Activated CD4-positive, alpha-beta memory T cell treated with anti-CD3 and anti-CD28 coated beads for 36 hours (primary cell): ENCODE measurements around the gene RTP2. TPM values are rescaled to one million over a fixed set of nuclear protein-coding genes. Genes with fewer than 3 reads are reported as not detected.

Experiments
- CTCF ChIA-PET: fragments of 350-600 bp; sonication (Branson Sonifier 250); formaldehyde crosslinking; loops from one replicate; lab custom pipeline; 2021; ENCODE audit warnings: antibody characterized with exemption, inconsistent platforms; lab: Charles Lee
- POLR2A ChIA-PET: fragments of 350-600 bp; sonication (Branson Sonifier 250); formaldehyde crosslinking; loops from one replicate; lab custom pipeline; 2021; ENCODE audit warnings: antibody characterized with exemption; lab: Charles Lee
- DNase-seq: peaks from one replicate; pipeline ENCODE4 v3.0.0-alpha.2; 2020
- H3K27ac Mint-ChIP-seq: one replicate; pipeline ENCODE4 v1.8.0; 2021; ENCODE audit warnings: mixed read lengths
- H3K27me3 Mint-ChIP-seq: one replicate; pipeline ENCODE4 v1.8.0; 2021; ENCODE audit warnings: mixed read lengths
- H3K36me3 Mint-ChIP-seq: one replicate; pipeline ENCODE4 v1.8.0; 2021; ENCODE audit warnings: mixed read lengths
- H3K4me1 Mint-ChIP-seq: one replicate; pipeline ENCODE4 v1.8.0; 2021; ENCODE audit warnings: low read depth, mixed read lengths
- H3K4me3 Mint-ChIP-seq: one replicate; pipeline ENCODE4 v1.8.0; 2021; ENCODE audit warnings: mild to moderate bottlenecking, mixed read lengths
- H3K9me3 Mint-ChIP-seq: one replicate; pipeline ENCODE4 v1.8.0; 2021; ENCODE audit warnings: mixed read lengths
- intact Hi-C: fragments of 100-400 bp; cut with micrococcal nuclease; formaldehyde crosslinking; loops from one replicate; pipeline ENCODE4 v1.15.1; 2023
- total RNA-seq, 2 experiments: library from RNA; stranded (reverse); gene quantifications; one replicate each; pipeline ENCODE4 v1.2.3, GENCODE V29; 2021

The RTP2 gene, protein sequence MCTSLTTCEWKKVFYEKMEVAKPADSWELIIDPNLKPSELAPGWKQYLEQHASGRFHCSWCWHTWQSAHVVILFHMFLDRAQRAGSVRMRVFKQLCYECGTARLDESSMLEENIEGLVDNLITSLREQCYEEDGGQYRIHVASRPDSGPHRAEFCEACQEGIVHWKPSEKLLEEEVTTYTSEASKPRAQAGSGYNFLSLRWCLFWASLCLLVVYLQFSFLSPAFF
- total RNA-seq: not detected

DNA sequence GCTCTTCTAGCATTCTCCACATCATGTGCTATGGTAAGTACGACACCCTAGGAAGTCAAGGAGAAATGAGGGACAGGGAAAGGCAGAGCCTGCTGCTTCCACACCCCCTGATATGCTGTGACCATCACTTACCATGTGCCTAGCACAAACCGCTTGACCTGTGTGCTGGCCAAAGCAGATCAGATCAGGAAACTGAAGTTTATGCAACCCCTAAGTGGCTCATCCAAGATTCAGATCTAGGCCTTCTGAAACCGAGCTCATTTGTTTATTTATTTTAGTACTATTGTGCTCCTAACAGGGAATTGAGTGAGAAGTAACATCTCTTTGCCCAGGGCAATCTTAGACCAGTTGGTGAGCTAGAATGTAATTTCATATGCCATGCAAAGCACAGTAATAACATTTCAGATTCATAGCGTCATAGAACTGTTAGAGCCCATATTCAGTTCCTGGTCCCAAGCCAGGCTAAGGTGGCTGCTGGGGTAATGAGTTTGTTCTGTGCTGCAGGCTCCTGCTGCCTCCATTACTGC lies at the start of gene RTP2:
Gene RTP2, minus strand, starts transcription at position 51 of the 527 bp plus-strand sequence. CDS start 429 bp downstream, outside the sequence.
- H3K27ac Mint-ChIP-seq: no peak within 1 kb of the TSS
- H3K4me1 Mint-ChIP-seq: no peaks in the 10 kb centered on the region
- POLR2A ChIA-PET: no interaction called here
- CTCF ChIA-PET: interaction anchor here (1.0 to 7.1 kb wide), 4 partner anchors 13 to 384 kb away, joined by 3 to 40 read pairs (median 12); no protein-coding TSS in a partner anchor
- intact Hi-C loops: no loop called here
- H3K36me3 Mint-ChIP-seq: no peaks in the 10 kb centered on the region
- H3K27me3 Mint-ChIP-seq: no peaks in the 10 kb centered on the region
- DNase-seq: no peak
- H3K4me3 Mint-ChIP-seq: no peak within 1 kb of the TSS
- no peaks in the 10 kb centered on the region for H3K9me3 Mint-ChIP-seq

DNA sequence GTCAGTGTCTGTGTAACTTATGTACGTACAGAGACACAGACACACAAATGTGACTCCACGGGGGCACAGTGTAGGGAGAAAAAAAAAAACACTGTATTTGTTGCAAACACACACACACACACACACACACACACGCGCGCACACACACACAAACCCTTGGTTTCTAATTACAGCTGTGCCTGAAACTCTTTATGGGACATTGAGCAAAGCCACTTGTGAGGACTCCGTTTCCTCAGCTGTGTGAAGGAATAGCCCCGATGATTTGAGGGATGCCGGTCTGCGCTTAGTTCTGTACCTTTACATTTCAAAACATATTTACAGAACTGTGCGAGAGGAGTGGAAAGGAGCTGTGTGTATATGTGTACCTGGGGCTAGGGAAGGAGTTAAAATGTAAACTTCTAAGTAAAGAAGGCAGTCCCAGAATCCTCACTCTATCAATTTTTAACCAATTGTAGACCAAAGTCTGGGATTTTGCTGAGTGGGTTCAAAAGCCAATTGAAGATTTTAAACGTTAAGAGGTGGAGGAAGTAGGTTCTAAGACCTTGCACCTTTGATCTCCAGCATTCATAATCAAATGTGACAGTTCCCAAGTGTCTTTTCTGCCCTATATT lies 48.3 kb upstream of the RTP2 start:
- ChIA-PET POLR2A (interaction anchor here (0.6 kb wide), 1 partner anchor 534 kb away, joined by 3 read pairs; no protein-coding TSS in a partner anchor), CTCF (interaction anchor here (0.8 to 1.7 kb wide), 2 partner anchors 10 to 16 kb away, joined by 3 to 7 read pairs; no protein-coding TSS in a partner anchor)
- intact Hi-C loops: no loop called here
- H3K27ac Mint-ChIP-seq: no peak overlapping the region
- H3K36me3 Mint-ChIP-seq: no peaks in the 10 kb centered on the region
- no peak for DNase-seq
- no peaks in the 10 kb centered on the region for H3K9me3 Mint-ChIP-seq
- H3K4me3 Mint-ChIP-seq: no peak overlapping the region
- H3K4me1 Mint-ChIP-seq: peaks cover 46% of the 10 kb centered on the region
- no peaks in the 10 kb centered on the region for H3K27me3 Mint-ChIP-seq

DNA sequence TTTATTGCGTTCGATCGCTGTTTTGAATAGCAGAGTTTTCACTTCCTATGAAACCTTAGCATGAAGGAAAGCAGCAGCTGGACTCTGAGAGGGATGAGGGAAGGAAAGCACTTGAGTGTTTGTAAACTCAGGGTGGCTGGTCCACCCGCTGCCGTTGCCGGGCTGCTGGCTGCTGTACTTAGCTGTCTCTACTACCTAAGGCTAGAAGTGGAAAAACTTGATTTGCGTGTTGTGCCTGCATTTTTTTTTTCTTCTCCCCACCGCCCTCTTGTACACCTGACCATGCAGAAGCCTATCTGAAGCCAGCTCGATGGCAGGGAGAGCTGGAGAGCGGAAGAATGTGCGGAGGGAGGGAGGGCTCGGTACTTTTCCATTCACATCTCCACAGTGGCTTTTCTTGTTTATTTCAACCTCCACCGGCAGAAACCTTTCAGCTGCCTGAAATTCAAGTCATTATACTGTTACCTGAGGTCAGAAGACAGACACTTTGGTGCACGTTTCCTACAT lies 47.7 kb upstream of the RTP2 start:
- intact Hi-C loops: no loop called here
- DNase-seq: no peak
- CTCF ChIA-PET: interaction anchor here (0.8 to 1.7 kb wide), 2 partner anchors 10 to 16 kb away, joined by 3 to 7 read pairs; no protein-coding TSS in a partner anchor
- POLR2A ChIA-PET: interaction anchor here (0.6 to 1.3 kb wide), 2 partner anchors 19 to 534 kb away, joined by 3 read pairs; no protein-coding TSS in a partner anchor
- Mint-ChIP-seq H3K4me3 (no peak overlapping the region), H3K4me1 (peaks cover 46% of the 10 kb centered on the region), H3K9me3 (no peaks in the 10 kb centered on the region), H3K27ac (no peak overlapping the region), H3K27me3 (no peaks in the 10 kb centered on the region), H3K36me3 (no peaks in the 10 kb centered on the region)

GRCh38 chr3:187748050-187748481 lies 45.7 kb upstream of the RTP2 start:
- peak; percentile 95 for DNase-seq
- H3K27ac Mint-ChIP-seq: peak overlapping the region; percentile 99
- ChIA-PET CTCF (interaction anchor here (0.6 to 3.4 kb wide), 43 partner anchors 9 to 1377 kb away, joined by 3 to 32 read pairs (median 4); no protein-coding TSS in a partner anchor), POLR2A (interaction anchor here (1.2 to 6.5 kb wide), 8 partner anchors 12 to 551 kb away, joined by 4 to 102 read pairs (median 10); no protein-coding TSS in a partner anchor)
- H3K4me3 Mint-ChIP-seq: peak overlapping the region; percentile 90
- no peaks in the 10 kb centered on the region for H3K27me3 Mint-ChIP-seq
- peaks cover 16% of the 10 kb centered on the region for H3K36me3 Mint-ChIP-seq
- peaks cover 46% of the 10 kb centered on the region for H3K4me1 Mint-ChIP-seq
- H3K9me3 Mint-ChIP-seq: no peaks in the 10 kb centered on the region
- intact Hi-C loops: loop anchor here (1.0 to 10.0 kb wide), 7 partner anchors 29 to 1577 kb away; no protein-coding TSS in a partner anchor

DNA sequence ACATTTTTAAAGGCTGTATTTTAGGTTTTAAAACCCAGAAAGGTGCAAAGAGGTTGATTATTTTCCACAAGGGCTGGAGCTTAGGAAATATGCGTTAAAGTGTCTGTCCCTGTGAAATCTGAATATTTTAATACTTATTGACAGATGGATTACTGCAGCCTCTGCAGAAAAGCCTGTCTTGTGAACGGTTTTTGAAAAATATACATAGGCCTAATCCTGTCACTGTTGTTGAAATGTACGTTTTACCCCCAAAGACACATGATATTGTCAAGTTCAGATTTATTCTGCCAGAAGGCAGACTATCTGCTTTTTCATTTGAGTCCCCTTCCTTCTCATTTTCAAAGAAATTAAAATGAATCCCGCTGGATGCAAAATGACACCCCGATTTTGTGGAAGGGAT lies 45.1 kb upstream of the RTP2 start:
- ChIA-PET CTCF (interaction anchor here (0.6 to 3.4 kb wide), 51 partner anchors 9 to 1377 kb away, joined by 3 to 32 read pairs (median 4); no protein-coding TSS in a partner anchor), POLR2A (interaction anchor here (0.6 to 6.5 kb wide), 16 partner anchors 12 to 551 kb away, joined by 3 to 102 read pairs (median 6); partner anchors contain the start of gene LPP)
- DNase-seq: no peak
- H3K9me3 Mint-ChIP-seq: no peaks in the 10 kb centered on the region
- peaks cover 19% of the 10 kb centered on the region for H3K36me3 Mint-ChIP-seq
- intact Hi-C loops: loop anchor here (1.0 to 10.0 kb wide), 3 partner anchors 23 to 1577 kb away; no protein-coding TSS in a partner anchor
- peak overlapping the region; percentile 99 for H3K27ac Mint-ChIP-seq
- no peaks in the 10 kb centered on the region for H3K27me3 Mint-ChIP-seq
- peaks cover 48% of the 10 kb centered on the region for H3K4me1 Mint-ChIP-seq
- H3K4me3 Mint-ChIP-seq: peak overlapping the region; percentile 90

GRCh38 chr3:187746442-187747281 lies 44.3 kb upstream of the RTP2 start:
- Mint-ChIP-seq H3K27me3 (no peaks in the 10 kb centered on the region), H3K4me3 (peak overlapping the region; percentile 90), H3K36me3 (peaks cover 21% of the 10 kb centered on the region), H3K9me3 (no peaks in the 10 kb centered on the region), H3K4me1 (peaks cover 51% of the 10 kb centered on the region), H3K27ac (peak overlapping the region; percentile 99)
- CTCF ChIA-PET: interaction anchor here (0.6 to 3.4 kb wide), 43 partner anchors 8 to 1295 kb away, joined by 3 to 32 read pairs (median 5); no protein-coding TSS in a partner anchor
- peak; percentile 38 for DNase-seq
- intact Hi-C loops: loop anchor here (1.0 to 10.0 kb wide), 3 partner anchors 24 to 1578 kb away; no protein-coding TSS in a partner anchor
- POLR2A ChIA-PET: interaction anchor here (0.6 to 6.5 kb wide), 28 partner anchors 13 to 1170 kb away, joined by 3 to 102 read pairs (median 6); partner anchors contain the start of gene LPP

- CTCF ChIA-PET: interaction anchor here (0.7 to 2.5 kb wide), 15 partner anchors 43 to 1295 kb away, joined by 3 to 10 read pairs (median 5); no protein-coding TSS in a partner anchor
- Mint-ChIP-seq H3K9me3 (no peaks in the 10 kb centered on the region), H3K36me3 (peaks cover 21% of the 10 kb centered on the region), H3K27ac (peak overlapping the region; percentile 99), H3K4me3 (peak overlapping the region; percentile 90), H3K4me1 (peaks cover 49% of the 10 kb centered on the region), H3K27me3 (no peaks in the 10 kb centered on the region)
- intact Hi-C loops: loop anchor here (10.0 kb wide), 1 partner anchor 1579 kb away; no protein-coding TSS in a partner anchor
- DNase-seq: no peak
- POLR2A ChIA-PET: interaction anchor here (0.9 to 6.5 kb wide), 26 partner anchors 24 to 1210 kb away, joined by 3 to 102 read pairs (median 6); partner anchors contain the start of gene LPP
These were observed 43.7 kb upstream of the RTP2 start for GRCh38 chr3:187746059-187746441.

GRCh38 chr3:187745201-187746058 lies 43.1 kb upstream of the RTP2 start, which contains the start of gene BCL6:
Gene BCL6 (minus strand): TSS chr3:187745468. CDS start chr3:187733693, 11,775 bp downstream.
- no peaks in the 10 kb centered on the region for H3K9me3 Mint-ChIP-seq
- ChIA-PET POLR2A (interaction anchor here (0.7 to 6.5 kb wide), 29 partner anchors 24 to 1210 kb away, joined by 3 to 102 read pairs (median 5); partner anchors contain the start of gene LPP), CTCF (interaction anchor here (0.6 to 1.8 kb wide), 24 partner anchors 38 to 1296 kb away, joined by 3 to 9 read pairs (median 4); no protein-coding TSS in a partner anchor)
- H3K36me3 Mint-ChIP-seq: peaks cover 21% of the 10 kb centered on the region
- intact Hi-C loops: loop anchor here (1.0 to 10.0 kb wide), 6 partner anchors 55 to 1579 kb away; partner anchors contain the start of gene LPP
- H3K27me3 Mint-ChIP-seq: no peaks in the 10 kb centered on the region
- H3K4me1 Mint-ChIP-seq: peaks cover 47% of the 10 kb centered on the region
- peak within 1 kb of the TSS; percentile 90 for H3K4me3 Mint-ChIP-seq
- peak within 1 kb of the TSS; percentile 99 for H3K27ac Mint-ChIP-seq
- DNase-seq: peak; percentile 91

DNA sequence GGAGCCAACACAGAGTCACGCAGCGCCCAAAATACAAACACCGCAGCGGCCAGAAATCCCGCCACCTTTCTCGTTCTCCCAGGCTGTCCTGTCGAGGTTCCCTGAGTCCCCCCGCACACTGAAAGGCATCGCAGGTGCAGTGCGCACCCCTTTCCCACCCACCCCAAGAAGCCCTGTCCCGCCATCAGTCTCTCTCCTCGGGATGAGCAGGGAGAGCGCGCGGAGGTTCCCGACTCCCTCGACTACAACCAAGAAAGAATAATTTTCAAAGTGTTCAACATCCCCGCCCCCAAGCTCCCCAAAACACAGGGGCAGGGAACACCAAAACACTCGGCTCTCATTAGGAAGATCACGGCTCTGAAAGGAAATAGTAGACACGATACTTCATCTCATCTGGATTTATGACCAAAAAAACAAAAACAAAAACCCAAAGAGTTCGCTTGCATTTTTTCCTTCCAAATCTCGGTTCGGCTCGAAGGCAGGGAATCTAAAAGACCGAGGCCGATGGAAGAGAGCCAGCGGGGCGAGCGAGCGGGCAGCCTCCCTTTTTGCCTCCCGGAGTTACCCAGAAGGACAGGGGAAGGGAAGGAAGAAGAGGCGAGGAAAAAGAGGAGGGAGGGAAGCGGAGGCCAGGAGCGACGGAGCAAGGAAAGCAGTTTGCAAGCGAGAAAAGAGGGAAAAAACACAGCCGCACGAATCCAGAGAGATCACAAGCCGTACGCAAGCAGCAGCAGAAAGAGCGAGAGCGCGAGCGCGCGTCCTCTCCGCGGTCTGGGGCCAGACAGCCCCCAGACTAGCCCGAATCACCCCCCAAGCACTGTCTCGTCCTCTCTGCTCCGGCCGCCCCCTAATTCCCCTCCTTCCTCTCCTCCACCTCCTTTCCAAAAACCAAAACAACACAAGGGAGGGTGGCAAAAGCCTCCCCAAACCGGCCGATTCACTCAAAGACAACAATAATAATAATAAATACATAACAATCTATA lies 42.1 kb upstream of the RTP2 start:
- peak overlapping the region; percentile 90 for H3K4me3 Mint-ChIP-seq
- ChIA-PET CTCF (interaction anchor here (1.0 to 2.8 kb wide), 12 partner anchors 62 to 1297 kb away, joined by 3 to 28 read pairs (median 6); no protein-coding TSS in a partner anchor), POLR2A (interaction anchor here (0.5 to 6.5 kb wide), 26 partner anchors 33 to 1294 kb away, joined by 3 to 102 read pairs (median 6); partner anchors contain the start of gene LPP)
- intact Hi-C loops: loop anchor here (1.0 to 10.0 kb wide), 6 partner anchors 56 to 1580 kb away; partner anchors contain the start of gene LPP
- no peaks in the 10 kb centered on the region for H3K27me3 Mint-ChIP-seq
- H3K27ac Mint-ChIP-seq: peak overlapping the region; percentile 99
- H3K9me3 Mint-ChIP-seq: no peaks in the 10 kb centered on the region
- peaks cover 50% of the 10 kb centered on the region for H3K4me1 Mint-ChIP-seq
- peak; percentile 58 for DNase-seq
- H3K36me3 Mint-ChIP-seq: peaks cover 21% of the 10 kb centered on the region
